Hepatocyte (in vitro differentiated cells): ENCODE measurements around the gene LACTBL1.

ENCODE experiments used
- EZH2 ChIP-seq: fragments of 200-600 bp; sonication (generic); IDR thresholded peaks from 2 replicates; pipeline ENCODE4 v1.6.1; 2016; ENCODE audit warnings: antibody characterized with exemption, mild to moderate bottlenecking, borderline replicate concordance
- TF ChIP-seq, protein P1 (sequence below): fragments of 200-600 bp; sonication (generic); IDR thresholded peaks from 2 replicates; pipeline ENCODE4 v1.5.1; 2016; ENCODE audit warnings: antibody characterized with exemption, mild to moderate bottlenecking; ENCODE audit not compliant: poor library complexity

GRCh38 chr1:22971611-22972405 is 858 bp downstream of the LACTBL1 start:
- no peak for TF ChIP-seq EZH2
- TF ChIP-seq, protein P1, sequence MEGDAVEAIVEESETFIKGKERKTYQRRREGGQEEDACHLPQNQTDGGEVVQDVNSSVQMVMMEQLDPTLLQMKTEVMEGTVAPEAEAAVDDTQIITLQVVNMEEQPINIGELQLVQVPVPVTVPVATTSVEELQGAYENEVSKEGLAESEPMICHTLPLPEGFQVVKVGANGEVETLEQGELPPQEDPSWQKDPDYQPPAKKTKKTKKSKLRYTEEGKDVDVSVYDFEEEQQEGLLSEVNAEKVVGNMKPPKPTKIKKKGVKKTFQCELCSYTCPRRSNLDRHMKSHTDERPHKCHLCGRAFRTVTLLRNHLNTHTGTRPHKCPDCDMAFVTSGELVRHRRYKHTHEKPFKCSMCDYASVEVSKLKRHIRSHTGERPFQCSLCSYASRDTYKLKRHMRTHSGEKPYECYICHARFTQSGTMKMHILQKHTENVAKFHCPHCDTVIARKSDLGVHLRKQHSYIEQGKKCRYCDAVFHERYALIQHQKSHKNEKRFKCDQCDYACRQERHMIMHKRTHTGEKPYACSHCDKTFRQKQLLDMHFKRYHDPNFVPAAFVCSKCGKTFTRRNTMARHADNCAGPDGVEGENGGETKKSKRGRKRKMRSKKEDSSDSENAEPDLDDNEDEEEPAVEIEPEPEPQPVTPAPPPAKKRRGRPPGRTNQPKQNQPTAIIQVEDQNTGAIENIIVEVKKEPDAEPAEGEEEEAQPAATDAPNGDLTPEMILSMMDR, result no peak
